Panc1 (cell line): ENCODE data around the gene NAA16.

Experiments used
- POLR2AphosphoS5 ChIP-seq: IDR thresholded peaks from 2 replicates; pipeline ENCODE4 v1.6.1; 2012; ENCODE audit warnings: mild to moderate bottlenecking, low read depth, low read length, moderate library complexity
- TCF7L2 ChIP-seq: IDR thresholded peaks from 2 replicates; pipeline ENCODE4 v1.6.1; 2011; ENCODE audit warnings: mild to moderate bottlenecking, low read depth, low read length, inconsistent platforms
- TF ChIP-seq, protein P1 (sequence below): fragments of 450-650 bp; IDR thresholded peaks from 2 replicates; pipeline ENCODE4 v1.5.1; 2017; ENCODE audit warnings: mild to moderate bottlenecking
- TF ChIP-seq, protein P2 (sequence below), 2 experiments: IDR thresholded peaks; 2 replicates each; pipeline ENCODE4 v1.6.1; 2011 to 2012; ENCODE audit warnings: low read depth in 2 of 2, control low read depth in 1 of 2, low read length in 1 of 2, mild to moderate bottlenecking in 1 of 2, moderate library complexity in 1 of 2; ENCODE audit not compliant: insufficient read depth in 1 of 2

DNA sequence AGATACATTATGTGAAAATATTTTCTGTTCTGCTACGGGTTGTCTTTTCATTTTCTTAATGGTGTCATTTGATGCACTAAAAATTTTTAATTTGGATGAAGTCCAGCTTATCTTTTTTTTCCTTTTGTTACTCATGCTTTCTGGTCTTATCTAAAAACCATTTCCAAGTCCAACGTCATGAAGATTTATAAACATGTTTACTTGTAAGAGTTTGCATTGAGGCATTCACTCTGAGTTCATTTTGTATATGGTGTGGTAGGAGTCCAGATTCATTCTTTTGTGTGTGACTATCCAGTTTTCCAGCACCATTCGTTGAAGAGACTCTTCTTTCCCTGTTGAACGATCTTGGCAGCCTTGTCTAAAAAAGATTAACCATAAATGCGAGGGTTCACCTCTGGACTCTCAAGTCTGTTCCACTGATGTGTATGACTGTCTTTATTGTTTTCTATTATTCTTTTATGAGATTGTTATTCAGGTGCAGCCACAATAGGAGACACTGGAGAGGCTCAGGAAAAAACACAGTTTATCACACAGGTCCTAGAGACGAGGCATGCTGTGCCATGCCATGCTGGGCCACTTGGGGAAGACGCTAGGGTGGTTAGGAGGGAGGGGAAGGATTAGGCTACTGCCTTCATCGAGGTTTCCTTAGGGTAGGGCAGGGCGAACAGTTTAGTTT, 35.0 kb downstream of the NAA16 start:
- TF ChIP-seq, protein P1, sequence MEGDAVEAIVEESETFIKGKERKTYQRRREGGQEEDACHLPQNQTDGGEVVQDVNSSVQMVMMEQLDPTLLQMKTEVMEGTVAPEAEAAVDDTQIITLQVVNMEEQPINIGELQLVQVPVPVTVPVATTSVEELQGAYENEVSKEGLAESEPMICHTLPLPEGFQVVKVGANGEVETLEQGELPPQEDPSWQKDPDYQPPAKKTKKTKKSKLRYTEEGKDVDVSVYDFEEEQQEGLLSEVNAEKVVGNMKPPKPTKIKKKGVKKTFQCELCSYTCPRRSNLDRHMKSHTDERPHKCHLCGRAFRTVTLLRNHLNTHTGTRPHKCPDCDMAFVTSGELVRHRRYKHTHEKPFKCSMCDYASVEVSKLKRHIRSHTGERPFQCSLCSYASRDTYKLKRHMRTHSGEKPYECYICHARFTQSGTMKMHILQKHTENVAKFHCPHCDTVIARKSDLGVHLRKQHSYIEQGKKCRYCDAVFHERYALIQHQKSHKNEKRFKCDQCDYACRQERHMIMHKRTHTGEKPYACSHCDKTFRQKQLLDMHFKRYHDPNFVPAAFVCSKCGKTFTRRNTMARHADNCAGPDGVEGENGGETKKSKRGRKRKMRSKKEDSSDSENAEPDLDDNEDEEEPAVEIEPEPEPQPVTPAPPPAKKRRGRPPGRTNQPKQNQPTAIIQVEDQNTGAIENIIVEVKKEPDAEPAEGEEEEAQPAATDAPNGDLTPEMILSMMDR, result no peak
- TF ChIP-seq, protein P2, sequence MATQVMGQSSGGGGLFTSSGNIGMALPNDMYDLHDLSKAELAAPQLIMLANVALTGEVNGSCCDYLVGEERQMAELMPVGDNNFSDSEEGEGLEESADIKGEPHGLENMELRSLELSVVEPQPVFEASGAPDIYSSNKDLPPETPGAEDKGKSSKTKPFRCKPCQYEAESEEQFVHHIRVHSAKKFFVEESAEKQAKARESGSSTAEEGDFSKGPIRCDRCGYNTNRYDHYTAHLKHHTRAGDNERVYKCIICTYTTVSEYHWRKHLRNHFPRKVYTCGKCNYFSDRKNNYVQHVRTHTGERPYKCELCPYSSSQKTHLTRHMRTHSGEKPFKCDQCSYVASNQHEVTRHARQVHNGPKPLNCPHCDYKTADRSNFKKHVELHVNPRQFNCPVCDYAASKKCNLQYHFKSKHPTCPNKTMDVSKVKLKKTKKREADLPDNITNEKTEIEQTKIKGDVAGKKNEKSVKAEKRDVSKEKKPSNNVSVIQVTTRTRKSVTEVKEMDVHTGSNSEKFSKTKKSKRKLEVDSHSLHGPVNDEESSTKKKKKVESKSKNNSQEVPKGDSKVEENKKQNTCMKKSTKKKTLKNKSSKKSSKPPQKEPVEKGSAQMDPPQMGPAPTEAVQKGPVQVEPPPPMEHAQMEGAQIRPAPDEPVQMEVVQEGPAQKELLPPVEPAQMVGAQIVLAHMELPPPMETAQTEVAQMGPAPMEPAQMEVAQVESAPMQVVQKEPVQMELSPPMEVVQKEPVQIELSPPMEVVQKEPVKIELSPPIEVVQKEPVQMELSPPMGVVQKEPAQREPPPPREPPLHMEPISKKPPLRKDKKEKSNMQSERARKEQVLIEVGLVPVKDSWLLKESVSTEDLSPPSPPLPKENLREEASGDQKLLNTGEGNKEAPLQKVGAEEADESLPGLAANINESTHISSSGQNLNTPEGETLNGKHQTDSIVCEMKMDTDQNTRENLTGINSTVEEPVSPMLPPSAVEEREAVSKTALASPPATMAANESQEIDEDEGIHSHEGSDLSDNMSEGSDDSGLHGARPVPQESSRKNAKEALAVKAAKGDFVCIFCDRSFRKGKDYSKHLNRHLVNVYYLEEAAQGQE (IDR thresholded peaks at IDR 0.05; ENCODE audit: insufficient read depth in 1 of 2, low read depth in 2 of 2, low read length in 1 of 2), result no peak
- no peak for TF ChIP-seq TCF7L2
- TF ChIP-seq POLR2AphosphoS5, result no peak
